ENCODE data around the gene PLCB1.

Gene PLCB1

GRCh38 chr20:8532169-8532568, 400.1 kb downstream of the PLCB1 start:
- H3K9ac ChIP-seq (ENCODE audit: low read depth, low read length), result no peak overlapping the region
- H3K4me1 ChIP-seq (ENCODE audit: insufficient read depth, low read length), result peaks cover 7% of the 10 kb centered on the region; the same call in 1 of the 2 replicates

GRCh38 chr20:8534368-8535160, 402.5 kb downstream of the PLCB1 start:
- H3K36me3 ChIP-seq (ENCODE audit: insufficient read depth, low read length), result no peaks in the 10 kb centered on the region
- peaks cover 7% of the 10 kb centered on the region; the same call in 1 of the 2 replicates for H3K4me1 ChIP-seq (ENCODE audit: insufficient read depth, low read length)
- no peak overlapping the region for H3K9ac ChIP-seq (ENCODE audit: low read depth, low read length)
- H3K9me3 ChIP-seq (ENCODE audit: control insufficient read depth, insufficient read depth, low read length), result no peaks in the 10 kb centered on the region

More at GRCh38 chr20:8532169-8532568, 400.1 kb downstream of the PLCB1 start:
- Histone ChIP-seq H3K9me3 (ENCODE audit: control insufficient read depth, insufficient read depth, low read length) (no peaks in the 10 kb centered on the region), H3K36me3 (ENCODE audit: insufficient read depth, low read length) (no peaks in the 10 kb centered on the region)

DNA sequence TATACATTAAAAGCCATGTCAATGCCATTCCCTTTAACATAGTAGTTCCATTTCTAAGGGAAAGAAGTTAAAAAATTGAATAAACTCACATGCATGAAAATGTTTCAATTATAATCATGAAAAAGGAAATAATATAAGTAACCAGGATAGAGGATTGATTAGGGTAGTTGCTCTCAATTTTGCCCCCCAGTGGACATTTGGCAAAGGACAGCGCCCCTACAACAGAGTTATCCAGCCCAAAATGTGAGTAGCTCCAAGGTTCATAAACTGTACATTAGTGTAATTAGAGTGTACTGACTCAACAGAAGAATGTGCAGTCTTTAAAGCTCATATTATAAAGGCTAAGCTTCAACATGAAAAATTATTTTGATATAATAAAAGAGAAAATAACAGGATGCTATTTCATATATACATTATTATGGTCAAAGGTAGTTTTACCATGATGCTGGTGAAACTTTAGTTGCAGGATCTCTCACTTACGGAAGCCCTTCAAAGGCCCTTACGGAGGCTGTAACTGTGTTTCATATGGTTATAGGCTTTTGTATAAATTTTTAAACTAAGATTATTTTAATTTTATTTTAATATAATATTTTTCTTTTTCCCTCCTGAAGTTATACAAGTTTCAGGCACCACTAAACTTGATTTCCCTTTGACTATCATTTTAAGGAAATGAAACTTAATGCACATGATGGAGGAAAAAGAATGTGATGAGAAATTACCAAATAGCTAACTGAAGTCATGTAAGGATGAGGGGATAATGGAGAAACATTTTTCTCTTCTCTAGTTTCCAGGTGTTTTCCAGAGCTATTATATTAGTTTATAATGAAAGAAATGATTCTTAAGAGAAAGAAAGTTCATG, 403.6 kb downstream of the PLCB1 start:
- Histone ChIP-seq H3K36me3 (ENCODE audit: insufficient read depth, low read length) (no peaks in the 10 kb centered on the region), H3K9me3 (ENCODE audit: control insufficient read depth, insufficient read depth, low read length) (no peaks in the 10 kb centered on the region), H3K4me1 (ENCODE audit: insufficient read depth, low read length) (peaks cover 7% of the 10 kb centered on the region; the same call in 1 of the 2 replicates), H3K9ac (ENCODE audit: low read depth, low read length) (no peak overlapping the region)

DNA sequence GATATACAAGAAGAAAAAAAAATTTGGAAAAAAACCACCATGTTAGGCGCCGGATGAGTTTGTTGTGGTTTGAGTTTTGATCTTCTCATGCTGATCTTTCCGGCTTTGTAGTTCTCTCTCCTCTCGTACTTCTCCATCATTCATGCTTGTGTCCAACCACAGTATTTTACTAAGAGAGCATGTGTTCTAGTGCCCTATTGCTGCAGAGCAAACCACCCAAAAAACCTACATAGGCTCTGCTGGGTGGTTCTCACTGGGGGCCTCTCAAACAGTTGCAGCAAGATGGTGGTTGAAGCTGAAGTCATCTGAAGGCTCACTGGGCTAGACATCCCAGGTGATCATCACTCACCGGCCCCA, 404.2 kb downstream of the PLCB1 start:
- H3K36me3 ChIP-seq (ENCODE audit: insufficient read depth, low read length), result no peaks in the 10 kb centered on the region
- H3K4me1 ChIP-seq (ENCODE audit: insufficient read depth, low read length), result peaks cover 7% of the 10 kb centered on the region; the same call in 1 of the 2 replicates
- H3K9ac ChIP-seq (ENCODE audit: low read depth, low read length), result no peak overlapping the region
- H3K9me3 ChIP-seq (ENCODE audit: control insufficient read depth, insufficient read depth, low read length), result no peaks in the 10 kb centered on the region

GRCh38 chr20:8540466-8540865, 408.4 kb downstream of the PLCB1 start:
- H3K9ac ChIP-seq (ENCODE audit: low read depth, low read length), result no peak overlapping the region; the same call in 1 of the 2 replicates

DNA sequence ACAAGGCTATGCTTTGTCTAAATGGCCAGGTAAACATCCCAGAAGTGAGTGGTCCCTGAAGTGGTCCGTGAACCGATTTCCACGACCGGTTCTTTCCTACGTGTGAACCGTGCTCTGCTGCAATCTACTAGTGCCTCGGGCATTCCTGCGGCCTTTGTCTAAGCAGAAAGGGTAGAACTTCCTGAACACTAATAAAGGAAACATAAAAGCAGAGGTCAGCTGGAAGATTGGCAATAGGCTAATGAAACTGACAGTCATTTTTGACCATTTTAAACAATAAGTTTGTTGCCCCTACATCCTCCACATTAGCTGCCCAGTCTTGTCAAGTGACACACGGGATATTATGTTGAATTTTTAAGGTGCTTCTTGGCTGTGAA, 410.0 kb downstream of the PLCB1 start:
- no peaks in the 10 kb centered on the region for H3K36me3 ChIP-seq (ENCODE audit: insufficient read depth, low read length)

More at GRCh38 chr20:8540466-8540865, 408.4 kb downstream of the PLCB1 start:
- Histone ChIP-seq H3K36me3 (ENCODE audit: insufficient read depth, low read length) (no peaks in the 10 kb centered on the region), H3K4me1 (ENCODE audit: insufficient read depth, low read length) (no peaks in the 10 kb centered on the region), H3K9me3 (ENCODE audit: control insufficient read depth, insufficient read depth, low read length) (no peaks in the 10 kb centered on the region)

GRCh38 chr20:8545212-8545611, 413.1 kb downstream of the PLCB1 start:
- no peak overlapping the region for H3K9ac ChIP-seq (ENCODE audit: low read depth, low read length)
- no peaks in the 10 kb centered on the region for H3K36me3 ChIP-seq (ENCODE audit: insufficient read depth, low read length)
- no peaks in the 10 kb centered on the region for H3K4me1 ChIP-seq (ENCODE audit: insufficient read depth, low read length)
- no peaks in the 10 kb centered on the region for H3K9me3 ChIP-seq (ENCODE audit: control insufficient read depth, insufficient read depth, low read length)

More for the DNA sequence above, 410.0 kb downstream of the PLCB1 start:
- H3K9ac ChIP-seq (ENCODE audit: low read depth, low read length), result no peak overlapping the region
- H3K9me3 ChIP-seq (ENCODE audit: control insufficient read depth, insufficient read depth, low read length), result no peaks in the 10 kb centered on the region
- no peaks in the 10 kb centered on the region for H3K4me1 ChIP-seq (ENCODE audit: insufficient read depth, low read length)

DNA sequence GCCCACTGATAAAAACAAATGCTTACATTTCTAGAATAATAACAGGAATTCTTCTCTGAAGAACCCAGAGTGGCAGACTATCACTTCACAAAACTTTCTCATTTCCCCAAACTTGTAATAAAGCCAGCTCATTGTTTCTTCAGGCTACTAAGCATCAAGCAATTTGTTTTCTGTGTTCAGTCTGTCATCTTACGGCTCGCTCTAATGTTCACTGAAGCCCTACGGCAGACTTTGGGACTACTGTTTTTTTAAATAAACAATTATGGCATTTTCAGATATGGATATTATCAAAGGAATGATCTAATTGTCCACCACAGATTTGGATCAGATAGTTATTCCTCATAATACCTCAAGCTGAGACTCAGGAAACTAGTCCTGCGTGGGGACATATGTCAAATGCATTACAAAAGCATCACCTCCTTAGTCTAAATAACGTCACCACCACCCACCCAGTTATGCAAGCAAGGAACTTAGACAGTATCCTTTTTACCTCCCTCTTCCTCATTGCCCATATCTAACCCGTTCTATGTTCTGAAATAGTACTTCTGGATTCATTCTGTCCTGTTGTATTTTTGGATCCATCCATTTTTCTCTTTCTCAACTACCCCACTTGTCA, 415.1 kb downstream of the PLCB1 start:
- Histone ChIP-seq H3K9ac (ENCODE audit: low read depth, low read length) (no peak overlapping the region), H3K4me1 (ENCODE audit: insufficient read depth, low read length) (no peaks in the 10 kb centered on the region), H3K36me3 (ENCODE audit: insufficient read depth, low read length) (no peaks in the 10 kb centered on the region), H3K9me3 (ENCODE audit: control insufficient read depth, insufficient read depth, low read length) (no peaks in the 10 kb centered on the region)

- Histone ChIP-seq H3K36me3 (ENCODE audit: insufficient read depth, low read length) (no peaks in the 10 kb centered on the region), H3K9ac (ENCODE audit: low read depth, low read length) (no peak overlapping the region), H3K9me3 (ENCODE audit: control insufficient read depth, insufficient read depth, low read length) (no peaks in the 10 kb centered on the region), H3K4me1 (ENCODE audit: insufficient read depth, low read length) (no peaks in the 10 kb centered on the region)
Observed at GRCh38 chr20:8547968-8548588, 416.0 kb downstream of the PLCB1 start.

DNA sequence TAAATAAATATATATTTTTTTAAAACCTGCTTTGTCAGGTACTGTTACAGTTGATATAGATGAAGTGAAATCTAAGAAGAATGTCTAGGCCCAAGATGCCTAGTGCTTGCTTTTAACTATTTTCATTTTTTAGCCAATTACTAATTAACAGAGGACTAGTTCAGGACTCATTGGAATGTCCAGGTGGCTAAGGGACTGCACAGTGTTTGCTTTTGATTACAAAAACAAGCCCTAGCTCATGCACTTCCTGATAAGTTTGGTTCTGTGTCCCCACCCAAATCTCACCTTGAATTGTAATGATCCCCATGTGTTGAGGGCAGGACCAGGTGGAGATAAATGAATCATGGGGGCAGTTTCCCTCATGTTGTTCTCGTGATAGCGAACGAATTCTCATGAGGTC, 417.1 kb downstream of the PLCB1 start:
- no peaks in the 10 kb centered on the region for H3K36me3 ChIP-seq (ENCODE audit: insufficient read depth, low read length)
- no peak overlapping the region for H3K9ac ChIP-seq (ENCODE audit: low read depth, low read length)
- no peaks in the 10 kb centered on the region for H3K4me1 ChIP-seq (ENCODE audit: insufficient read depth, low read length)
- no peaks in the 10 kb centered on the region for H3K9me3 ChIP-seq (ENCODE audit: control insufficient read depth, insufficient read depth, low read length)

DNA sequence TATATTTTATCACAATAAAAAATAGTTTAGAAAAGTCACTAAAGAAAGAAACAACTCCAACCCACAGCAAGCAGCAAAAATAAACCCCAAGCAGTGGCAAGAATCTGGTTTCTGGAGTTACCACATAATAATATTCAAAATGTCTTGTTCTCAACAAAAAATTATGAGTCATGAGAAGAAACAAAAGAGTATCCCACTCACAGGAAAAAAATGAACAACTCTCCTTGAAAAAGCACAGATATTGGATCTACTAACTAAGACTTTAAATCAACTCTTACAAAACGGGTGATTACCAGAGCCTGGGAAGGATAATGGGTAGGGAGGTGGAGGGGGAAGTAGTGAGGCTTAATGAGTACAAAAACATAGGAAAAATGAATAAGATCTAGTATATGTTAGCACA, 425.6 kb downstream of the PLCB1 start:
- H3K9me3 ChIP-seq (ENCODE audit: control insufficient read depth, insufficient read depth, low read length), result peaks cover 3% of the 10 kb centered on the region; the same call in 1 of the 2 replicates
- H3K36me3 ChIP-seq (ENCODE audit: insufficient read depth, low read length), result no peaks in the 10 kb centered on the region
- no peaks in the 10 kb centered on the region for H3K4me1 ChIP-seq (ENCODE audit: insufficient read depth, low read length)
- no peak overlapping the region for H3K9ac ChIP-seq (ENCODE audit: low read depth, low read length)

DNA sequence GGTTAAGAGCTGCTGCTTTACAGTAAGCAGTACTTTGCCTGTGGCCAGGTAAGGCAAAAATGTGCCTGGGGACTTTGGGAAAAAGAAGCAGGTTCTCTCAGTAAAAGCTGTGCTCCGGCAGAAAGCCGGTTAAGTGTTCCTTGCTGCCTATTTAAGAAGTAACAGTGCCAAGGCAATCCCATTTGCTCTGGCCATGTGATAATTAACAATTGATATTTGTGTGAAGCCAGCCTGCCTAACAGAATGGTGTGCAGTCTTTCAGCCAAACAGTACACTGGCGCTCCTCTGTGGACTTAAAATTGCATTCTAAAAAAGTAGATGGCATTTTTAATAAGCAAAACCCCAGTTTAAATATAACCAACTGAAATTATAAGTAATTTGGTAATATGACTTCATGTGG, 430.3 kb downstream of the PLCB1 start:
- Histone ChIP-seq H3K9me3 (ENCODE audit: control insufficient read depth, insufficient read depth, low read length) (peaks cover under 1% of the 10 kb centered on the region; the same call in 1 of the 2 replicates), H3K36me3 (ENCODE audit: insufficient read depth, low read length) (no peaks in the 10 kb centered on the region), H3K9ac (ENCODE audit: low read depth, low read length) (no peak overlapping the region), H3K4me1 (ENCODE audit: insufficient read depth, low read length) (no peaks in the 10 kb centered on the region)

GRCh38 chr20:8568075-8568474, 436.0 kb downstream of the PLCB1 start:
- Histone ChIP-seq H3K4me1 (ENCODE audit: insufficient read depth, low read length) (no peaks in the 10 kb centered on the region), H3K36me3 (ENCODE audit: insufficient read depth, low read length) (no peaks in the 10 kb centered on the region), H3K9me3 (ENCODE audit: control insufficient read depth, insufficient read depth, low read length) (no peaks in the 10 kb centered on the region), H3K9ac (ENCODE audit: low read depth, low read length) (no peak overlapping the region)

- H3K9ac ChIP-seq (ENCODE audit: low read depth, low read length), result no peak overlapping the region
- no peaks in the 10 kb centered on the region for H3K36me3 ChIP-seq (ENCODE audit: insufficient read depth, low read length)
- no peaks in the 10 kb centered on the region for H3K4me1 ChIP-seq (ENCODE audit: insufficient read depth, low read length)
- no peaks in the 10 kb centered on the region for H3K9me3 ChIP-seq (ENCODE audit: control insufficient read depth, insufficient read depth, low read length)
Observed at GRCh38 chr20:8569766-8570165, 437.7 kb downstream of the PLCB1 start.

Measured in ES-I3 (cell line).